Activated naive CD8-positive, alpha-beta T cell treated with anti-CD3 and anti-CD28 coated beads, Interleukin-2, amount 10 ng/mL, durations not matched to agents 7 days and 5 days (primary cell): Measurements from ENCODE around the gene SLC31A1. TPM values are rescaled to one million over a fixed set of nuclear protein-coding genes. Genes with fewer than 3 reads are reported as not detected.

Experiments
- ATAC-seq: fragments of 150-1000 bp; cut with Tn5 transposase; one replicate; pipeline ENCODE4 v1.10.0; 2021; ENCODE audit warnings: low read depth, moderate library complexity
- POLR2A ChIA-PET: fragments of 350-600 bp; sonication (Branson Sonifier 250); formaldehyde crosslinking; loops from one replicate; lab custom pipeline; 2021; ENCODE audit warnings: antibody characterized with exemption; lab: Charles Lee
- DNase-seq: peaks from one replicate; pipeline ENCODE4 v3.0.0; 2021
- H3K27ac Mint-ChIP-seq: one replicate; pipeline ENCODE4 v1.8.0; 2022; ENCODE audit warnings: mild to moderate bottlenecking, mixed read lengths
- H3K27me3 Mint-ChIP-seq: one replicate; pipeline ENCODE4 v1.8.0; 2022; ENCODE audit warnings: mild to moderate bottlenecking, moderate library complexity, mixed read lengths
- H3K36me3 Mint-ChIP-seq: one replicate; pipeline ENCODE4 v1.8.0; 2021; ENCODE audit warnings: mild to moderate bottlenecking, mixed read lengths
- H3K4me1 Mint-ChIP-seq: one replicate; pipeline ENCODE4 v1.8.0; 2021; ENCODE audit warnings: mixed read lengths
- H3K4me3 Mint-ChIP-seq: one replicate; pipeline ENCODE4 v1.8.0; 2022; ENCODE audit warnings: mild to moderate bottlenecking, moderate library complexity, mixed read lengths
- H3K9me3 Mint-ChIP-seq: one replicate; pipeline ENCODE4 v1.8.0; 2021; ENCODE audit warnings: mixed read lengths
- total RNA-seq, 2 experiments: library from RNA; stranded (reverse); gene quantifications; one replicate each; pipeline ENCODE4 v1.2.3, GENCODE V29; 2021

The SLC31A1 gene
- total RNA-seq, 2 experiments from 2014 or later, result 8.8 to 9.3 TPM

DNA sequence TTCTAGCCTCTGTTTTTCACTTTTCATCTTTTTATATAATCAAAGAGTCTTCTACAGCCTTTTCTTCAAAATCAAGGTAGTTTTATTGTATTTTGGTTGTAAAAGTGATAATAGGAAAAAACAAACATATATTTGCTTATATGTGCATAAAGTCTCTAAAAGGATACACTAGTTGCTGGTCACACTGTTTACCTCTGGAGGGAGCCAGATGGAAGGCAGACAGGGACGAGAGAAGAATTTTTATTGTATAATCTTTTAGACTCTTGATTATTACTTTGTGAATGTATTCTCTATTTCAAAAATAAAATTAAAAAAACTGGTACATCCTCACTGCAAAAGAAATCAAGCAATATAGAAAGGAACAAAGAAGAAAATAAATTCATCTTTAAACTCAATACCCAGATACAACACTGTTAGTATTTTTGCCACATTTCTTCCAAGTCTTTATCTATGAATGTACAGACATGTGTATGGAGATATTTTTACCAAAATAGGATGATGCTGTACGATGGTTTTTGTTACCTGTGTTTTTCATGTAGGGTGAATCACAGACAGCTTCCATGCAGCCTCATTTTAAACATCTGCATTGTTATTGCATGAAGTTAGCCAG lies 88.0 kb downstream of the SLC31A1 start:
- POLR2A ChIA-PET, result no interaction called here
- peaks cover 2% of the 10 kb centered on the region for H3K27me3 Mint-ChIP-seq

GRCh38 chr9:113310538-113310937 lies 89.2 kb downstream of the SLC31A1 start:
- ATAC-seq (no peak), DNase-seq (no peak)
- POLR2A ChIA-PET, result interaction anchor here (1.0 kb wide), 1 partner anchor 100 kb away, joined by 3 read pairs; the partner anchor contains the start of genes C9orf43 and POLE3
- no peaks in the 10 kb centered on the region for H3K36me3 Mint-ChIP-seq
- no peak overlapping the region for H3K27ac Mint-ChIP-seq
- no peaks in the 10 kb centered on the region for H3K9me3 Mint-ChIP-seq
- peaks cover 2% of the 10 kb centered on the region for H3K27me3 Mint-ChIP-seq
- no peak overlapping the region for H3K4me3 Mint-ChIP-seq
- H3K4me1 Mint-ChIP-seq, result no peaks in the 10 kb centered on the region

More for the DNA sequence above, 88.0 kb downstream of the SLC31A1 start:
- DNase-seq, result no peak
- peak; percentile 50 for ATAC-seq
- no peaks in the 10 kb centered on the region for H3K4me1 Mint-ChIP-seq
- H3K36me3 Mint-ChIP-seq, result no peaks in the 10 kb centered on the region
- no peaks in the 10 kb centered on the region for H3K9me3 Mint-ChIP-seq
- no peak overlapping the region for H3K4me3 Mint-ChIP-seq
- no peak overlapping the region for H3K27ac Mint-ChIP-seq

GRCh38 chr9:113311961-113312360 lies 90.6 kb downstream of the SLC31A1 start:
- ATAC-seq, result no peak
- Mint-ChIP-seq H3K4me1 (no peaks in the 10 kb centered on the region), H3K27me3 (peaks cover 2% of the 10 kb centered on the region), H3K4me3 (no peak overlapping the region), H3K36me3 (no peaks in the 10 kb centered on the region), H3K27ac (no peak overlapping the region), H3K9me3 (no peaks in the 10 kb centered on the region)
- no peak for DNase-seq
- POLR2A ChIA-PET, result interaction anchor here (1.0 kb wide), 1 partner anchor 98 kb away, joined by 4 read pairs; the partner anchor contains the start of genes C9orf43 and POLE3

DNA sequence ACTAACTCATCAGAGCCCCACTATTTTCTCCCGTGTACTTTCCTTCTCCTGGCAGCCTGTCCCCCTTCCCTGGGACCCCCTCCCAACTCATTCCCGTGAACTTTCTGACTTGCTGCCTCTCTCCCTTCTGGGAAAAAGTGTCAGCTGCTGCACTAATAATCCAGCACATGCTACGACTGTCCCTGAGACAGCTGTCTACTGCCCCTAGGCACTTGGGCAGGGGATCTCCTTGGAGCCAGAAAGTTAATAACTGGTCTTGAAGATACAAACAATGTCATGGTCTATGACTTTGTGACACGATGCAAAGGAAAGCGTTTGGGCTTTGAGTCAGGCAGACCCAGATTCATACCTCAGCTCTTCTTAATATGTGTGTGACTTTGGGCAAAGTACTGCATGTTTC lies 91.9 kb downstream of the SLC31A1 start:
- ATAC-seq (no peak), DNase-seq (no peak)
- Mint-ChIP-seq H3K4me3 (no peak overlapping the region), H3K9me3 (no peaks in the 10 kb centered on the region), H3K36me3 (no peaks in the 10 kb centered on the region), H3K27ac (no peak overlapping the region), H3K4me1 (no peaks in the 10 kb centered on the region), H3K27me3 (peaks cover 2% of the 10 kb centered on the region)
- POLR2A ChIA-PET, result interaction anchor here (0.7 kb wide), 1 partner anchor 40 kb away, joined by 5 read pairs; no protein-coding TSS in a partner anchor

Other genes starting within 250 kb of the SLC31A1 start
- 1 to 10 TPM; 1.1 to 1.5 TPM for gene ZNF883, start 209.4 kb upstream of the SLC31A1 start, total RNA-seq
- 1 to 10 TPM; 1.8 to 2.6 TPM for gene ZFP37, start 164.8 kb upstream of the SLC31A1 start, total RNA-seq
- gene SLC31A2, start 70.5 kb upstream of the SLC31A1 start, total RNA-seq, result 1 to 10 TPM; 3.4 to 4.7 TPM
- 10 to 100 TPM; 37.4 to 40.7 TPM for gene FKBP15, start 267 bp upstream of the SLC31A1 start, total RNA-seq
- 10 to 100 TPM; 27.5 to 28.9 TPM for gene CDC26, start 54.0 kb downstream of the SLC31A1 start, total RNA-seq
- 10 to 100 TPM; 31.1 to 31.8 TPM for gene PRPF4, start 54.1 kb downstream of the SLC31A1 start, total RNA-seq
- under 1 TPM; 0.14 to 0.37 TPM for gene RNF183, start 81.8 kb downstream of the SLC31A1 start, total RNA-seq
- gene WDR31, start 118.7 kb downstream of the SLC31A1 start, total RNA-seq, result under 1 TPM; 0.99 to 1.00 TPM
- gene BSPRY, start 128.0 kb downstream of the SLC31A1 start, total RNA-seq, result 10 to 100 TPM in 1 of 2 experiments, 1 to 10 TPM in 1; 9.6 to 10.6 TPM
- gene HDHD3, start 155.4 kb downstream of the SLC31A1 start, total RNA-seq, result 10 to 100 TPM; 20.0 to 21.3 TPM
- 10 to 100 TPM; 33.9 to 40.4 TPM for gene ALAD, start 179.7 kb downstream of the SLC31A1 start, total RNA-seq
- 10 to 100 TPM; 51.7 to 52.2 TPM for gene POLE3, start 189.1 kb downstream of the SLC31A1 start, total RNA-seq
- under 1 TPM; 0.36 to 0.54 TPM for gene C9orf43, start 189.2 kb downstream of the SLC31A1 start, total RNA-seq
- 10 to 100 TPM; 63.2 to 65.5 TPM for gene RGS3, start 242.2 kb downstream of the SLC31A1 start, total RNA-seq